ENCODE measurements around the gene SAMHD1.
A peak's percentile ranks its signal among the peaks of the same experiment; 100 is the strongest.
"Not testable (repeated sequence)": the region's sequence is repeated elsewhere in the genome, so short reads cannot be mapped to it uniquely, and the experiment has no call there.

SAMHD1 gene

GRCh38 chr20:36969051-36969450 is 17.5 kb upstream of the SAMHD1 start:
- peak overlapping the region; percentile 89 for H3K27ac Mint-ChIP-seq
- peak overlapping the region; percentile 50 for H3K4me3 Mint-ChIP-seq
- H3K4me1 Mint-ChIP-seq (ENCODE audit: low read depth), result peaks cover 40% of the 10 kb centered on the region
- peaks cover 13% of the 10 kb centered on the region for H3K36me3 Mint-ChIP-seq (ENCODE audit: low read depth)
- no peaks in the 10 kb centered on the region for H3K27me3 Mint-ChIP-seq (ENCODE audit: low read depth)
- H3K9me3 Mint-ChIP-seq, result peaks cover 3% of the 10 kb centered on the region

GRCh38 chr20:36967636-36968035 is 16.1 kb upstream of the SAMHD1 start:
- H3K36me3 Mint-ChIP-seq (ENCODE audit: low read depth), result peaks cover 17% of the 10 kb centered on the region
- H3K9me3 Mint-ChIP-seq, result peaks cover 7% of the 10 kb centered on the region
- H3K27ac Mint-ChIP-seq, result no peak overlapping the region
- peaks cover 39% of the 10 kb centered on the region for H3K4me1 Mint-ChIP-seq (ENCODE audit: low read depth)
- H3K4me3 Mint-ChIP-seq, result no peak overlapping the region
- H3K27me3 Mint-ChIP-seq (ENCODE audit: low read depth), result no peaks in the 10 kb centered on the region

GRCh38 chr20:36966965-36967364 is 15.5 kb upstream of the SAMHD1 start:
- H3K9me3 Mint-ChIP-seq; H3K27me3 Mint-ChIP-seq (ENCODE audit: low read depth); H3K4me3 Mint-ChIP-seq; H3K27ac Mint-ChIP-seq: not testable (repeated sequence)
- peaks cover 19% of the 10 kb centered on the region for H3K36me3 Mint-ChIP-seq (ENCODE audit: low read depth)
- H3K4me1 Mint-ChIP-seq (ENCODE audit: low read depth), result peaks cover 36% of the 10 kb centered on the region

DNA sequence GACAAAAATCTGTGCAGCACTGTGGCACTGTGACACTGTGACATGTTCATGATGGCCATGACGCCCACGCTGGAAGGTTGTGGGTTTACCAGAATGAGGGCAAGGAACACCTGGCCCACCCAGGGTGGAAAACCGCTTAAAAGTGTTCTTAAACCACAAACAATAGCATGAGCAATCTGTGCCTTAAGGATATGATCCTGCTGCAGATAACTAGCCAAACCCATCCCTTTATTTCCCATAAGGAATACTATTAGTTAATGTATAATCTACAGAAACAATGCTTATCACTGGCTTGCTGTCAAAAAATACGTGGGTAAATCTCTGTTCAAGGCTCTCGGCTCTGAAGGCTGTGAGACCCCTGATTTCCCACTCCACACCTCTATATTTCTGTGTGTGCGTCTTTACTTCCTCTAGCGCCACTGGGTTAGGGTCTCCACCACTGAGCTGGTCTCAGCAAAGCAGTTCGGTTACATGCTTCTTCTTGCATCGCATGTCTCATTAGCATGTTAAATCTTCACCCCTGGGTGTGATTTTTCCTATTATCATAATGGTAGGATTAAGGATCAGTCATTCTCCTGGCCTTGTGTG is 10.9 kb upstream of the SAMHD1 start:
- H3K36me3 Mint-ChIP-seq (ENCODE audit: low read depth), result peaks cover 11% of the 10 kb centered on the region
- not testable (repeated sequence) for H3K4me1 Mint-ChIP-seq (ENCODE audit: low read depth); H3K9me3 Mint-ChIP-seq; H3K27me3 Mint-ChIP-seq (ENCODE audit: low read depth); H3K4me3 Mint-ChIP-seq; H3K27ac Mint-ChIP-seq

DNA sequence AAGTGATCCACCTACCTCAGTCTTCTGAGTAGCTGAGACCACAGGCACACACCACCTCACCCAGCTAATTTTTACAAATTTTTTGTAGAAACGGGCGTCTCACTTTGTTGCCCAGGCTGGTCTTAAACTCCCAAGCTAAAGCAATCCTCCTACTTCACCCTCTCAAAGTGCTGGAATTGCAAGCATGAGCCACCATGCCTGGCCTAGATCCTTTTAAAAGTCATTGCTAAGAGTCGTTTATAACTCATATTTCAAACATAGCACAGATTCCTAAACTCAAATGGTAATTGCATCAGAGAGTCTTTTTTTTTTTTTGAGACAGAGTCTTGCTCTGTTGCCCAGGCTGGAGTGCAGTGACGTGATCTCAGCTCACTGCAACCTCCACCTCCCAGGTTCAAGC is 7.7 kb upstream of the SAMHD1 start:
- Mint-ChIP-seq H3K27me3 (ENCODE audit: low read depth) (no peaks in the 10 kb centered on the region), H3K4me1 (ENCODE audit: low read depth) (peaks cover 14% of the 10 kb centered on the region), H3K4me3 (no peak overlapping the region), H3K36me3 (ENCODE audit: low read depth) (peaks cover 11% of the 10 kb centered on the region), H3K27ac (no peak overlapping the region), H3K9me3 (peaks cover 6% of the 10 kb centered on the region)

DNA sequence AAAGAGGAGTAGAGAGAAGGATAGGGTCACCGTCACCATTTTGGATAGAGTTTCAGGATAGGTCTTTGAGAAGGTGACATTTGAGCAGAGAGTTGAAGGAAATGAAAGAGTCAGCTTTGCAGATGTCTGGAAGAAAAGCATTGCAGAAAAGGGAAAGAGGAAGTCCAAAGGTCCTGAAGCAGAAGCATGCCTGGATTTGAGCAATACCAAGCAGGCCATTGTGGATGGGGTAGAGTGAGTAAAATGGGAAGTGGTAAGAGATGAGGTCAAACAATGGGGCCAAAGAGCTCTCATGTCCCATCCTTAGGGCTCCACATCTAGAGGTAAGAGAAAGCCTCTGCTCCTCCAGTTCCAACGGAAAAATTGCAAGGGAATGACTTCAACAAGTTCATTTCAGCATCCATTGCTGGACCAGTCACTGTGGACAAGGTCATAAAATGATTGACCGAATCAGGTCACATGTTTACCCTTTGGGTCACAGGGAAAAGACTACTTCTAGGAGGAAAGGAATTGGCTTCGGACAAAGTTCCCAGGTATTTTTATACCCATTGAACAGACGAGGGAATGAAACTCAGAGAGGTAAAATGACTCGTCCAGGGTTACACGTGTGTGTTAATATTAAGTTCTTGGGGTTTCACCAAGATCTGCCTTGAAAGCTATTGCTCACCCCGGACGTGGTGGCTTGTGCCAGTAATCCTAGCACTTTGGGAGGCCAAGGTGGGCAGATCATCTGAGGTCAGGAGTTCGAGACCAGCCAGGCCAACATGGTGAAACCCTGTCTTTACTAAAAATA is 6.6 kb upstream of the SAMHD1 start:
- Mint-ChIP-seq H3K36me3 (ENCODE audit: low read depth) (peaks cover 11% of the 10 kb centered on the region), H3K27me3 (ENCODE audit: low read depth) (no peaks in the 10 kb centered on the region), H3K4me3 (no peak overlapping the region), H3K4me1 (ENCODE audit: low read depth) (peaks cover 14% of the 10 kb centered on the region), H3K9me3 (peaks cover 6% of the 10 kb centered on the region), H3K27ac (no peak overlapping the region)

- Mint-ChIP-seq H3K9me3 (no peaks in the 10 kb centered on the region), H3K36me3 (ENCODE audit: low read depth) (peaks cover 5% of the 10 kb centered on the region), H3K4me3 (no peak overlapping the region), H3K27me3 (ENCODE audit: low read depth) (no peaks in the 10 kb centered on the region), H3K27ac (no peak overlapping the region), H3K4me1 (ENCODE audit: low read depth) (peaks cover 15% of the 10 kb centered on the region)
Measured at GRCh38 chr20:36956674-36957073, 5.2 kb upstream of the SAMHD1 start.

GRCh38 chr20:36956016-36956415 is 4.5 kb upstream of the SAMHD1 start:
- Mint-ChIP-seq H3K36me3 (ENCODE audit: low read depth) (peaks cover 8% of the 10 kb centered on the region), H3K27ac (no peak overlapping the region), H3K4me3 (no peak overlapping the region), H3K4me1 (ENCODE audit: low read depth) (peaks cover 16% of the 10 kb centered on the region), H3K9me3 (no peaks in the 10 kb centered on the region), H3K27me3 (ENCODE audit: low read depth) (no peaks in the 10 kb centered on the region)

- peaks cover 22% of the 10 kb centered on the region for H3K4me1 Mint-ChIP-seq (ENCODE audit: low read depth)
Measured at GRCh38 chr20:36951979-36952738, 651 bp upstream of the SAMHD1 start.

DNA sequence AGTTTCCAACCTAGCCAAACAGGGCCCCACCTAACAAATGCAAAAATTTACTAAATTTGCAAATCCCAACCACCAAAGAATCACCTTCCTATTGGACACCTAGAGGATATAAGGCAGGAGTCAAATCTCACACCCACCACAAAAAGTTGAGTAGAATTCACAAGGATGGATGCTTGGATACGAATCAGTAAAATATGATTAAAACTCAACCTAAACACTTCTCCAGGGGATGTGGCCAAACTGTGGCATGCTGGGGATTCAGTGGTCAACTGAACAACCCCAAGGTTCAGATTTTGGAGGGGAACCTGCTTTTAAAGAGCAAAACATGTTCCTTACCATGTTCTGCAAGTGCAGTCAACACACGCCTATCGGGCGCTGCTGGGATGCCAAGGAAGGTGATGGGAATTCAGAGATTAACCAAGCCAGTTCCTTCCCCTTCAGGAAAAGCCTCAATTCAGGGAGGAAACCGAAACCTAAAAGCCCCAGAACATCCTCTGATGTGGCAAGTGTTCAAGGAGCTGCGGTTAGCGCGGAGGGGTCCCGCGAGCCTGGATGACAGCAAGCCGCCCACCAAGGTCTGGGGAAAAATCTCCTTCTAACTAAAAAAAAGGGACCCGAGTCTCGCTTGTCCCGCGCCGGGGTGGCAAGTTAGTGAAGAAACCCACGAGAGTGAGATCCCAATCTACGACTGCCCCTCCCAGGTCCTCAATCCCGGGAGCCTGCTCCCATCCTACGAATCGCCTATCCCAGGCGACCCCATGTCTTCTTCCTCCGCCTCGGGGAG is 902 bp downstream of the SAMHD1 start:
- Mint-ChIP-seq H3K4me3 (peak overlapping the region; percentile 96), H3K4me1 (ENCODE audit: low read depth) (peaks cover 29% of the 10 kb centered on the region), H3K27ac (peak overlapping the region; percentile 87), H3K36me3 (ENCODE audit: low read depth) (peaks cover 26% of the 10 kb centered on the region), H3K9me3 (no peaks in the 10 kb centered on the region), H3K27me3 (ENCODE audit: low read depth) (no peaks in the 10 kb centered on the region)

More at GRCh38 chr20:36951979-36952738, 651 bp upstream of the SAMHD1 start:
- Mint-ChIP-seq H3K9me3 (no peaks in the 10 kb centered on the region), H3K36me3 (ENCODE audit: low read depth) (peaks cover 15% of the 10 kb centered on the region), H3K27me3 (ENCODE audit: low read depth) (no peaks in the 10 kb centered on the region), H3K4me3 (peak overlapping the region; percentile 96), H3K27ac (peak overlapping the region; percentile 80)

DNA sequence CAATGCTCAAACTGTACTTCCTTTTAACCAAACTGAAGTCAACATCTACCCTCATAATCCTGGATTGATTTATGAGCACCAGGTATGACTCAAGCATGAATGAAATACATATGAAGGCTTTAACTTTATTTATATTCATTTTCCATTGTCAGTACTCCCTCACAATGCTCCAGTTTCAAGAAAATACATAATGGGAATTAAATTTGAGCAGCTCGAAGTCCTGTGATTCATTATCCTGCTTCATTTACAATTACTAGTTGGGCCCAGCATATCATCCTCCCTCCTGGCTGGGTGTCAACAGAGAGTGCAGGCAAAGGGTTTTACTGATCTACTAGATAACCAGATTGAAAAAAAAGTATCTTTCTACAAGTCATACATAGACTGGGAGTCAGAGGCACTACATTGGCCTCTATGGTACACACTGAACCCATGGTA is 10.1 kb downstream of the SAMHD1 start:
- Mint-ChIP-seq H3K4me1 (ENCODE audit: low read depth) (peaks cover 45% of the 10 kb centered on the region), H3K36me3 (ENCODE audit: low read depth) (peaks cover 63% of the 10 kb centered on the region), H3K27ac (peak overlapping the region; percentile 26), H3K27me3 (ENCODE audit: low read depth) (no peaks in the 10 kb centered on the region), H3K4me3 (no peak overlapping the region), H3K9me3 (no peaks in the 10 kb centered on the region)

GRCh38 chr20:36937402-36937770 is 14.1 kb downstream of the SAMHD1 start:
- Mint-ChIP-seq H3K27me3 (ENCODE audit: low read depth) (no peaks in the 10 kb centered on the region), H3K4me1 (ENCODE audit: low read depth) (peaks cover 37% of the 10 kb centered on the region), H3K9me3 (no peaks in the 10 kb centered on the region), H3K36me3 (ENCODE audit: low read depth) (peaks cover 48% of the 10 kb centered on the region), H3K4me3 (no peak overlapping the region), H3K27ac (peak overlapping the region; percentile 5)

GRCh38 chr20:36936761-36937401 is 14.6 kb downstream of the SAMHD1 start:
- not testable (repeated sequence) for H3K4me3 Mint-ChIP-seq
- Mint-ChIP-seq H3K4me1 (ENCODE audit: low read depth) (peaks cover 39% of the 10 kb centered on the region), H3K27ac (peak overlapping the region; percentile 5)

DNA sequence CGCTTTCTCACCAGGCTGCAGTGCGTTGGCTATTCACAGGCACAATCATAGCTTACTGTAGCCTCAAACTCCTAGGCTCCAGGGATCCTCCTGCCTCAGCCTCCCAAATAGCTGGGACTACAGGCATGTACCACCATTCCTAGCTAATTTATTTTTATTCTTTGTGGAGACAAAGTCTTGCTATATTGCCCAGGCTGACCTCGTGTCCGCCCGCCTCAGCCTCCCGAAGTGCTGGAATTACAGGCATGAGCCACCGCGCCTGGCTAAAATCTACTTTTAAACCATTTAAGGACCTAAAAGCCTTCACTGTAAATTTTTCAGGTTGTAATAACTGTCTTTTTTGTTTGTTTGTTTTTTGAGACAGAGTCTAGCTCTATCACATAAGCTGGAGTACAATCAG is 15.2 kb downstream of the SAMHD1 start:
- peaks cover 46% of the 10 kb centered on the region for H3K36me3 Mint-ChIP-seq (ENCODE audit: low read depth)
- H3K9me3 Mint-ChIP-seq, result no peaks in the 10 kb centered on the region
- H3K27ac Mint-ChIP-seq, result no peak overlapping the region
- no peak overlapping the region for H3K4me3 Mint-ChIP-seq
- no peaks in the 10 kb centered on the region for H3K27me3 Mint-ChIP-seq (ENCODE audit: low read depth)
- peaks cover 37% of the 10 kb centered on the region for H3K4me1 Mint-ChIP-seq (ENCODE audit: low read depth)

More at GRCh38 chr20:36936761-36937401, 14.6 kb downstream of the SAMHD1 start:
- H3K36me3 Mint-ChIP-seq (ENCODE audit: low read depth), result peaks cover 48% of the 10 kb centered on the region
- not testable (repeated sequence) for H3K9me3 Mint-ChIP-seq; H3K27me3 Mint-ChIP-seq (ENCODE audit: low read depth)
